AG09309 (cell line): ENCODE measurements around the gene LRRC70.
"Not testable (repeated sequence)": the region's sequence is repeated elsewhere in the genome, so short reads cannot be mapped to it uniquely, and the experiment has no call there.

Experiments used
- DNase-seq: peaks from one replicate; pipeline ENCODE4 v3.0.0-alpha.2; 2010; ENCODE audit warnings: low read depth
- H3K4me3 ChIP-seq: 2 replicates; pipeline ENCODE4 v1.5.1; 2011; ENCODE audit warnings: mild to moderate bottlenecking, low read depth, low read length, moderate library complexity; ENCODE audit not compliant: control insufficient read depth
- TF ChIP-seq, protein P1 (sequence below): IDR thresholded peaks from 2 replicates; pipeline ENCODE4 v1.5.1; 2011; ENCODE audit warnings: mild to moderate bottlenecking, low read depth, low read length, inconsistent platforms; ENCODE audit not compliant: insufficient read depth, control insufficient read depth; ENCODE audit errors: missing control alignments

Gene LRRC70

GRCh38 chr5:62560786-62561185 lies 17.8 kb upstream of the LRRC70 start:
- TF ChIP-seq, protein P1, sequence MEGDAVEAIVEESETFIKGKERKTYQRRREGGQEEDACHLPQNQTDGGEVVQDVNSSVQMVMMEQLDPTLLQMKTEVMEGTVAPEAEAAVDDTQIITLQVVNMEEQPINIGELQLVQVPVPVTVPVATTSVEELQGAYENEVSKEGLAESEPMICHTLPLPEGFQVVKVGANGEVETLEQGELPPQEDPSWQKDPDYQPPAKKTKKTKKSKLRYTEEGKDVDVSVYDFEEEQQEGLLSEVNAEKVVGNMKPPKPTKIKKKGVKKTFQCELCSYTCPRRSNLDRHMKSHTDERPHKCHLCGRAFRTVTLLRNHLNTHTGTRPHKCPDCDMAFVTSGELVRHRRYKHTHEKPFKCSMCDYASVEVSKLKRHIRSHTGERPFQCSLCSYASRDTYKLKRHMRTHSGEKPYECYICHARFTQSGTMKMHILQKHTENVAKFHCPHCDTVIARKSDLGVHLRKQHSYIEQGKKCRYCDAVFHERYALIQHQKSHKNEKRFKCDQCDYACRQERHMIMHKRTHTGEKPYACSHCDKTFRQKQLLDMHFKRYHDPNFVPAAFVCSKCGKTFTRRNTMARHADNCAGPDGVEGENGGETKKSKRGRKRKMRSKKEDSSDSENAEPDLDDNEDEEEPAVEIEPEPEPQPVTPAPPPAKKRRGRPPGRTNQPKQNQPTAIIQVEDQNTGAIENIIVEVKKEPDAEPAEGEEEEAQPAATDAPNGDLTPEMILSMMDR: no peak
- no peak overlapping the region for H3K4me3 ChIP-seq
- no peak for DNase-seq

DNA sequence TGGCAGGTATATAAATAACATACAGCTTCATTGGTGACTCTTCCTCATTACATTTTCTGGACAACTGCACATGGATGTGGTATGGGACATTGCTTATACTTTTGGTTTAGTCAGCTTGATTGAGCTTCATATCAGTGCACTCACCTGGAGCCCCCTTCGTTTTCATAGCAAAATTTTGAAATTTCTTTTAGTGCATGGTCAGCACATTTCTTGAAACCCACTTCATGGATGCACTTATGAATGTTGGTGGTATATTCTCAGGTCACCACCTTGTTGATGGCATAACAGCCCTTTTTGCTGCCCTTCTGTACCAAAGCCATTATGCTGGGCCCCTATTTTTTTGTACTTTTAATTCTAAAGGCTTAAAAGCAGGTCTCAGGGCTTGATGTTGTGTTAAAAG lies 16.7 kb upstream of the LRRC70 start:
- TF ChIP-seq, protein P1: no peak
- DNase-seq: no peak
- no peak overlapping the region for H3K4me3 ChIP-seq

DNA sequence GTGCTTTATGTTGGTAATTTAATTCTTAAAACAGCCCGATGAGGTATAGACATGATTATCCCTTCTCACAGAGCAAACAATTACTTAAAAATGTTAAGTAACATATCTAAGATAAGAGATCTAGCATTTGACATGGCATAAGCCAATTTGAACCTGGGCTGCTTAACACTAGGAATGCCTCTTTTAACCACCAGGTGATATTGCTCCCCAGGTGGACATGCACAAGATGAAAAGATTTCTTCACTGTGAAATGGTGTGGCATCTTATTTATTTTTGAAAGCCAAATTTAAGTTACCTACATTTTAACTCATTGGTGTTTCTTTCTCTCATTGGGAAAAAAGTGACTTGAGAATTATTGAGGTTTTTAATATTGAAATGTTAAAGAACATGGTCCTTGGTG lies 15.8 kb upstream of the LRRC70 start:
- DNase-seq: no peak
- TF ChIP-seq, protein P1: no peak
- H3K4me3 ChIP-seq: no peak overlapping the region

- H3K4me3 ChIP-seq: no peak overlapping the region
- TF ChIP-seq, protein P1: no peak
- DNase-seq: no peak
These were observed 14.5 kb upstream of the LRRC70 start for GRCh38 chr5:62564101-62564500.

DNA sequence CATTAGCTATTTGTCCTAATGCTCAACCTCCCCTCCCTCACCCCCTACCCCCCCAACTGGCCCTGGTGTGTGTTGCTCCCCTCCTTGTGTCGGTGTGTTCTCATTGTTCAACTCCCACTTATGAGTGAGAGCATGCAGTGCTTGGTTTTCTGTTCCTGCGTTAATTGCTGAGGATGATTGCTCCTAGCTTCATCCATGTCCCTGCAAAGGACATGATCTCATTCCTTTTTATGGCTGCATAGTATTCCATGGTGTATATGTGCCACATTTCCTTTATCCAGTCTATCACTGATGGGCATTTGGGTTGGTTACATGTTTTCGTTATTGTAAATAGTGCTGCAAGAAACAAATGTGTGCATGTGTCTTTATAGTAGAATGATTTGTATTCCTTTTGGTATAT lies 12.9 kb upstream of the LRRC70 start:
- not testable (repeated sequence) for H3K4me3 ChIP-seq, DNase-seq

- DNase-seq: no peak
- TF ChIP-seq, protein P1: no peak
- H3K4me3 ChIP-seq: no peak overlapping the region
These were observed 10.5 kb upstream of the LRRC70 start for GRCh38 chr5:62568143-62568542.

- no peak overlapping the region for H3K4me3 ChIP-seq
- no peak for DNase-seq
- TF ChIP-seq, protein P1: no peak
These were observed 9.7 kb upstream of the LRRC70 start for GRCh38 chr5:62568800-62569432.
